SU-DHL-6 (cell line): ENCODE measurements around the gene LHFPL5.

Experiments
- CTCF ChIP-seq: fragments of 200-600 bp; sonication (generic); IDR thresholded peaks from one replicate; pipeline ENCODE4 v1.5.1; 2017; ENCODE audit warnings: antibody characterized with exemption, mild to moderate bottlenecking, low read length, moderate library complexity; ENCODE audit not compliant: insufficient read depth, poor library complexity, severe bottlenecking
- EZH2phosphoT487 ChIP-seq: fragments of 200-600 bp; sonication (generic), shearing (Covaris generic); conservative IDR thresholded peaks from 2 replicates; pipeline ENCODE4 v1.6.1; 2018; ENCODE audit warnings: mild to moderate bottlenecking, antibody characterized with exemption, low read length, moderate library complexity, mixed read lengths

GRCh38 chr6:35831257-35832007, 26.3 kb downstream of the LHFPL5 start:
- TF ChIP-seq CTCF (no peak), EZH2phosphoT487 (no peak)
